ENCODE results near the gene SEPHS1.
"Not testable (repeated sequence)": the region's sequence is repeated elsewhere in the genome, so short reads cannot be mapped to it uniquely, and the experiment has no call there.

Gene SEPHS1

GRCh38 chr10:13348216-13349017 lies at the start of gene SEPHS1:
SEPHS1 (minus strand) TSS chr10:13348293; CDS start chr10:13344950, 3,343 bp downstream.
- DNase-seq: peak; percentile 55 to 72 (median 62)

GRCh38 chr10:13397052-13397451 lies 49.0 kb upstream of the SEPHS1 start:
- no peak for DNase-seq

- no peak for DNase-seq
Observed at GRCh38 chr10:13396369-13396768, 48.3 kb upstream of the SEPHS1 start.

- no peak for DNase-seq
Observed at GRCh38 chr10:13395540-13395939, 47.4 kb upstream of the SEPHS1 start.

GRCh38 chr10:13393640-13394039 lies 45.5 kb upstream of the SEPHS1 start:
- DNase-seq: no peak

- DNase-seq: no peak
Observed at GRCh38 chr10:13392701-13393100, 44.6 kb upstream of the SEPHS1 start.

GRCh38 chr10:13390604-13391522 lies 42.8 kb upstream of the SEPHS1 start:
- peak in 1 of 4 experiments; percentile 1 for DNase-seq

- no peak for DNase-seq
Observed at GRCh38 chr10:13388478-13389230, 40.6 kb upstream of the SEPHS1 start.

GRCh38 chr10:13386021-13386420 lies 37.9 kb upstream of the SEPHS1 start:
- DNase-seq: no peak

GRCh38 chr10:13383399-13383761 lies 35.3 kb upstream of the SEPHS1 start:
- DNase-seq: no peak

- DNase-seq: no peak
Observed at GRCh38 chr10:13382703-13383398, 34.8 kb upstream of the SEPHS1 start.

- DNase-seq: not testable (repeated sequence)
Observed at GRCh38 chr10:13379061-13379460, 31.0 kb upstream of the SEPHS1 start.

- no peak for DNase-seq
Observed at GRCh38 chr10:13376746-13377145, 28.7 kb upstream of the SEPHS1 start.

GRCh38 chr10:13376297-13376696 lies 28.2 kb upstream of the SEPHS1 start:
- no peak for DNase-seq

- no peak for DNase-seq
Observed at GRCh38 chr10:13375791-13376190, 27.7 kb upstream of the SEPHS1 start.

- no peak for DNase-seq
Observed at GRCh38 chr10:13373644-13374043, 25.6 kb upstream of the SEPHS1 start.

- DNase-seq: no peak
Observed at GRCh38 chr10:13372524-13372923, 24.4 kb upstream of the SEPHS1 start.

- peak in 3 of 4 experiments; percentile 15 to 32 (median 22) for DNase-seq
Observed at GRCh38 chr10:13371897-13372470, 23.9 kb upstream of the SEPHS1 start.

- DNase-seq: no peak
Observed at GRCh38 chr10:13366891-13367290, 18.8 kb upstream of the SEPHS1 start.

GRCh38 chr10:13365831-13366230 lies 17.7 kb upstream of the SEPHS1 start:
- no peak for DNase-seq

GRCh38 chr10:13365243-13365642 lies 17.1 kb upstream of the SEPHS1 start:
- DNase-seq: no peak

GRCh38 chr10:13360587-13360986 lies 12.5 kb upstream of the SEPHS1 start:
- DNase-seq: no peak
